COLO829 (cell line): Measurements from ENCODE around the gene PRKAR1B.

Experiments
- DNase-seq: peaks from one replicate; pipeline ENCODE4 v3.0.0; 2012; ENCODE audit warnings: low spot score

The PRKAR1B gene

DNA sequence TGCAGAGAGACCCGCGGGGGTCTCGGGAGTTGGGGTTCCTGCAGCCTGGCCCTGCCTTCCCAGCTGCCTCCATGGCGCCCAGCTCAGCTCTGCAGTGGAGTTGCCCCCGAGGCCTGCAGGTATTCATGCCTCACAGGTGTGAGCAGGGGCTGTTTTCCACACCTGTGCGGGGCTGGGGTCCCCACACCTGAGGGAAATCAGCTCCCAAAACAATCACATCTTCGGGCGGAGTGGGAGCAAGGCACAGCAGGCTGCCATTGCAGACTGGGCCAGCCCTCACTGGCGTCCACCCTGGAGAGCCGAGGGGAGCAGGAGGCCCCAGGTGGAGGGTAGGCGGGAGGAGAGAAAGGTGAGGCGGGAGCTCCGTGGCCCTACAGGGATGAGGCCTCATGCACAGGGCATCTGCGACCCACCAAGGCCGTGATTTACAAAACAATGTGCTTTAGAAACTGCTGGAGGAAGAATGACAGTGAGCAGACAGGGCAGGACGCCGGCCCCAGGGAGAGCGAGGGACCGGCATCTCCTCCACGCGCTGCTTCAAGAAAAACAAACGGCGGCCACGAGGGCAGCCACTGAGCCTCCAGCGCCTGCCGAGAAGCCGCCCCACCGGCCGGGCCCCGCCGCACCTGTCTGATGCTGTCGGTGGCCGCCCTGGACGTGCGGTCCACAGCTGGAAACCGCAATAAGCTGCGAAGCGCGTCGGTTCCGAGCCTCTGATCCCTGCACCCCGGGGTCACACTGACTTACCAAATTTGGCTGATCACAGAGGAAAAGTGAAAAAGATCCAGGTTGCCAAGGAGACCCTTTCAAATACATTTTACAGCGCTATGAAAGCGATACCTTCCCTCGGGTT is 154.4 kb downstream of the PRKAR1B start:
- no peak for DNase-seq

DNA sequence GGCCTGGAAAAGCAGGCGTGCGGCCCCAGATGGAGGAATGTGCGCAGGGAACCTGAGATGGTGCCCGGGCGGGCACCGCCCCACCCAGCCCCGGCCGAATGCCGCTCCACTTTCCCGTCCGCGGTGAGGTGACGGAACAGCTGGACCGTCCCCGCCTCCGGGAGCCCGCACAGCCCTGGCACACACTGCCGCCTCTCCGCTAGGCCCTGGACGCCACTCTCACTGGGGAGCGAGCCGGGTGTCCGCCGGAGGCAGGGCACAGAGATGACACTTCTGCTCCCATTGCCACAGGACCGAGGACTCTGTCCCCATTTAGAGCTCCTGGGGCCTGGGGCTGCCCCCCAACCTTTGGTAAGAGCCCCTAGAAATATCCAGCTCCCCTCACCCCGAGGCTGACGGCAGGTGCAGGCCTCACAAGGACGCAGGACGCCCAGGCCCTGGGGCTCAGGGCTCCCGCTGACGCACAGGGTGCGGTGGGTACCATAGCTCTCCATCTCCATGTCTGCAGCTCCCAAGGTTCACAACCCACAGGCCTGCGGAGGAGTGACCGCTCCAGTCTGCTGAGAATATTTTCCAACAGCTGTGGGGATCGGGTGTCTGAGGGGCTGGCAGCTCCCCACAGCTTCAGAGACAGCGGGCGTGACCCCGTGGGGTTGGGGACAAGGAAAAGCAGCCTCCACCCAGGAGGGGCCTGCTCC is 155.2 kb downstream of the PRKAR1B start:
- no peak for DNase-seq

DNA sequence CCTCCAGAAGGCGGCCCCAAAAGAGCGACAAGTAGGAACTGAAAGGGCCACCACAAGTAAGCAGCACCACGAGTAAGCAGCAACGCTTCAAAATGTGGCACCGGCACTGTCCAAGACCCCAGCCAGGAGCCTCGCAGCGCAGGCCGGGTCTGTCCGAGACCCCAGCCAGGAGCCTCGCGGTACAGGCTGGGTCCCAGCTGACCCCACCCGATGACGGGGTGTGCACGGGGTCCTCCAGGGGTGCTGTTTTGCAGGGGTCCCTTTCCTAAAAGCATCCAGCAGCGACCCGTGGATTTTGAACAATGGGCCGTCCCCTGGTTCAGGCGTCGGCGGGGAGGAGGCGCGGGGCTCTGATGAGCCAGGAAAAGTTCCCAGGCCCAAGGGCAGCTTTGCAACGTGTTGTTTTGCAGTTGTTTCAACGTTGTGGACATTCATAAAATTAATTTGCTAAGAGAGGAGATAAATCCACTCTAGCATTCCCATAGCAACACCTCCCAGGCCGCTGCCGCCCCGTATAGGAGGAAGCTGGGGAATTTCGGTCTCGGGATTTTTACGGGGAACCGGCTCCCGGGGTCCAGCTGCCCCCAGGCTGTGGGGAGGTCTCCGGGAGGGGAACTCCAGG is 155.9 kb downstream of the PRKAR1B start:
- no peak for DNase-seq

DNA sequence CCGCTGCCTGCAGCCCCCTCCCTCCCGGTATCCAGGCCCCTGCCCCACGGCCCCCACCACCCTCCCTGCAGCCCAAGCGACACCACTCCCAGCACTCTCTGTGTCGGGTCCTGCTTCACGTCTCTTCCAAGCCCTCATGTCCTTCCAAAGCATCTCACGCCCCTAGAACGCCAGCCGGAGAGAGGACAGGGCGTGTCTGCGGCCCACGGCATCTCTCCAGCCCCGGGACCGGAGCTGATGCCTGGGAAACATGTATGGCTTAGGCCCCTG is 156.3 kb downstream of the PRKAR1B start:
- no peak for DNase-seq

DNA sequence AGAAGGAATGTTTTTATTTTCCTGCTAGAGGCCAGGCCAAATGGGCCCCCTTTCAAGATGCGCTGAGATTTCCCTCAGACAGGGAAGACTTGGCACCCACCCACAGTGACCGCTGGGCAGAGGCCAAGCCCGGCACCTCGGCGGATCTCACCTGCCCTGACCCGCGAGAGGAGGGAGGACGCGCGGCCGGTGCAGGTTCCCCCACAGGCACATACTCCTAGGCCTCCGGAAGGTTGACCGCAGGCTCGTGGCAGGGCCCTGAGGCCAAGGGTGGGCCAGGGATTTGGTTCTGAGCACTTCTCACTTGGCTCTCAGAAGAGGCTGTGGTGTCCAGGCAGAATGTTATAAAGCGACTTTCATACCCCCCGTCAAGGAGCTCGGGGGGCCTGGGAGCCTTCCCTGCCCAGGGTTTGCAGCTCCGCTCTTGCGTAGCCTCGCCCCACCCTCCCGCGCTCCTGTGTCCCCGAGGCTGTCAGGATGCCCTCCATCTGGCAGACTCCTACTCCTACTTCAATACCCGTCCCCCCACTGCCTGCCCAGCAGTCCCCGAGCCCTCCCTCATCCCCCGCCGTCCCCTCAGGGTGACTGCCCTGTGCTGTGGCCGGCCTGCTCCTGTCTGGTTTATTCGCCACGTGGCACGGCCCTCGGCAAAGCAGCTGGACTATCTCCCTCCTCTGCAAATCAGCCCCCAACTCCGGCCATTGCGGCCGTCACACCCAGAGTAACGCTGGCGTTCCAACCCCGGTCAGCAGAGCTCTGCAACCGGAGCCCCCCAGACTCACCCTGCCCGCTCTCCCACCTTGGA is 156.9 kb downstream of the PRKAR1B start:
- DNase-seq, result no peak

DNA sequence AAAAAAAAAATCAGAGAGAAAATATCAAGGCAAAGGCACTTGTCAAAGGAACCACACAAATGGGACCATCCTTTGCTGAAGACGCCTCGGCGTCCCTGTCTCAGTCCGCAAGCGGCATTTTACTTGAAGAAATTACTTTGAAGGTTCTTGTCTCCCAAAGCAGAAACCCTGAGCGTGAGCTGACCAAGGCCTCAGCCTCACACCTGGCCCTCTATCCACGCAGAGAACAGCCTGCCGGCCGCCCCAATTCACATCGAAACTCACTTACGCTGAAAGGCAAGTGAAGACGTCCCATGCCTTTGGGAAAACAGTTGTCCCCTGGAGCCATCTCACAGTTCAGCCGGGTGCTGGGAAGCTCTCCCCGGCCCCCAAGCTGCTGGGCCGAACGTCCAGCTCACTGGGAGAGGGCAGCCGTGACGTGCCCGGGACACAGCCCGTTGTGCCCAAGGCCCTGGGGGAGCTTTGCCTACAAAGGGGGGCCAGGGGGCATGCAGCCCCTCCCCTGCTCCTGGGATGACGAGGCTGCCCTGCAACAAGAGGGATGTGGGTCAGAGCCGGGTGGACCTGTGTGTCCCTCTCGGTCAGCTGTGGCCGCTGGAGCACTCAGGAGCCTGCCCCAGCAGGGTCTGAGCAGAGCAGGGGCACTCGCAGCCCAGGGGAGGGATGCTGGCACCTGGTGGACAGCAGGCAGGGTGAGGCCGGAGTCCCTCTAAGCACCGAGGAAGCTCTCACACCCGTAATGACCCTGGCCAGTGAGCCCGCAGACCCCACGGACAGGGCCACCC is 157.8 kb downstream of the PRKAR1B start:
- no peak for DNase-seq

DNA sequence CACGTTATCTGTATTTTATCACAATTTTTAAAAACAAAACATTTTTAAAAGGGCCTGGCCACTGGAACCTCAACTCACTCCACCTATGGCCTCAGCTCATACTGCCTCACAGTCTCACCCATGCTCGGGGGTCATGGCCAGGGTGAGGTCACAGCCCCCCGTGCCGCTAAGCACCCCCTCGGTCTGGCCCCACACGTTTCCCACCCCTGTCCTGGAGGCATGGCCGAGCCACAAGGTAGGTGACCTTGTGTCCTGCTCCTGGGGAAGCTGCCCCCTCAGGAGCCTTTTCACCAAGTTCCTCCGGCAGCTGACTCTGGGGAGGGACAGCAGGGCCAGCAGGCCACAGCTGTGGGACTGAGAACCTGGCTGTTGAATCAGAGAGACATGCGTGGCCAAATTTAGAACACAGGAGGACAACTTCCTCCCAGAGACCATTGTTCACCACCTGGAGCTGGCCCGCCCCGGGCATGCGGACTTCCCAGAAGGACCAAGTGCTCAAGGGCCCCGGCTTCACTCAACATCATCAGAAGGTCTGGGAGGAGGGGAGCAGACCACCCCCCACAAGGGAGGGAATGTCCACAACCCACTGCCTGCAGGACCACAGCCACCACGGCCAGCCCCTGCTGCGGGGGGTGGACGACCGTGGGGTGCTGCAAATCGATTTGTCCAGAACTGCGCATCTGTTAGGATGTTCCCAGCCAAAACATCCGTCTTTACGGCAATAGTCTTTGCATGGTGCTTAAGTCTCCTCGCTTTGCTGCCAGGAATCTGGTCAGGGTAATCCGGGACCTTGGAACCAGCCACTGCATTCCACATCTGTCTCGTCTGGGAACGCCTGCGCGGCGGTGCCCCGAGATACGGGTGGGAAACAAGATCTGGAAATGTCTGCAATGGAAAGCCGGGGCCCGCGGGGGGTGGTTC is 158.8 kb downstream of the PRKAR1B start:
- no peak for DNase-seq

DNA sequence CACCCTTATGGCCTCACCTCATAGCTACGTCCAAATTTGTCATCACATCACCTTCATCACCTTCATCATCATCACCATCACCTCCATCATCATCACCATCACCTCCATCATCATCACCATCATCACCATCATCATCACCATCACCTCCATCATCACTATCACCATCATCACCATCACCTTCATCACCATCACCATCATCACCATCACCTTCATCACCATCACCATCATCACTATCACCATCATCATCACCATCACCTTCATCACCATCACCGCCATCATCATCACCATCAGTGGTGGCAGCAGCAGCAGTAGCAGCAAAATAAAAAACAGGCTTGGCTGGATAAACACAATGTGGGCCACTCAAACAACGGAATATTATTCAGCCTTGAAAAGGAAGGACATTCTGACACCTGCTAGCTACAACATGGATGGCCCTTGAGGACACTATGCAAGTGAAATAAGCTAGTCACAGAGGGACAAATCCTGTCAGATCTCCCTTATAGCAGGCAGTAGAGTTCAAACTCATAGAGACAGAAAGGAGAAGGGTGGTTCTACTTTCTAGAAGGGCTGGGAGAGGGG is 159.7 kb downstream of the PRKAR1B start:
- no peak for DNase-seq

DNA sequence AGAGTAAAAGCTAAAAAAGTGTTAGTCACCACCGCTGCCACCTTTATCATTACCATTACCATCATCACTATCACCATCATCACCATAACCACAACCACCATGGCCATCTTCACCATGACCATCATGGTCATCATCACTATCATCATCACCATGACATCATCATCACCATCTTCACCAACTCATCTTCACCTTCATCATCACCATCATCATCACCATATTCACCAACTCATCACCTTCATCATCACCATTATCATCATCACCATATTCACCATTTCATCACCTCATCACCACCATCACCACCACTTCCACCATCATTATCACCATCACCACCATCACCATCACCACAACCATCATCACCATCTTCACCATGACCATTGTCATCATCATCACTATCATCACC is 161.0 kb downstream of the PRKAR1B start:
- DNase-seq, result no peak

DNA sequence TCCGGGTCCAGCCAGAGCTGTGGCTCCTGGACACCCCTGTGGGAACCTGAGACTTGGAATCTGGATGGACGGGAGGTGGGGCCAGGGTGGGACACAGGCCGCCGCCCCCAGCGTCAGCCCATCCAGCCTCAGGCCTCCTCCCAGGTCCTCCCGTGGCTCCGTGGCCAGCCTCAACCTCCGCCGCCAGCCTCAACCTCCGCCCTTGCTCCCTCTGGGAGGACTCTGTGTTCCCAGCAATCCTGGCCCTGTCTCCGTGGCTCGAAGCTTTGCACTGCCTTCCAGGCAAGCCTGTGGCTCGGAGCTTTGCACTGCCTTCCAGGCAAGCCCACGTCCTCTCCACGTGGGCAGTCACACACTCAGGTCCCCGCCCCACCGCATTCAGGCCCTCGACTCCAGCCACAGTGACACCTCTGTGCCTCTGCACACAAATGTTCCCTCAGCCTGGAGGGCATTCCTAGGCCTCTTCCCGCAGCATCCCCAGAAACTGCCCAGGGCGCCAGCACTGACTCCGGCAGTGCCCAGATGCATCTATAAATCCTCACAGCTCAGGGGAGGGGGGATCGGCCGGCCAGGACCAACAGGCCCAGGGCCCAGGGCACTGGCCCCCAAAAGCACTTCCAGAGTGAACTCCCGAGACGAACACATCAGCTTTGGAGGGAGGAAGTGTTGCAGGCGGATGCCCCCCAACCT is 162.8 kb downstream of the PRKAR1B start:
- DNase-seq, result no peak

DNA sequence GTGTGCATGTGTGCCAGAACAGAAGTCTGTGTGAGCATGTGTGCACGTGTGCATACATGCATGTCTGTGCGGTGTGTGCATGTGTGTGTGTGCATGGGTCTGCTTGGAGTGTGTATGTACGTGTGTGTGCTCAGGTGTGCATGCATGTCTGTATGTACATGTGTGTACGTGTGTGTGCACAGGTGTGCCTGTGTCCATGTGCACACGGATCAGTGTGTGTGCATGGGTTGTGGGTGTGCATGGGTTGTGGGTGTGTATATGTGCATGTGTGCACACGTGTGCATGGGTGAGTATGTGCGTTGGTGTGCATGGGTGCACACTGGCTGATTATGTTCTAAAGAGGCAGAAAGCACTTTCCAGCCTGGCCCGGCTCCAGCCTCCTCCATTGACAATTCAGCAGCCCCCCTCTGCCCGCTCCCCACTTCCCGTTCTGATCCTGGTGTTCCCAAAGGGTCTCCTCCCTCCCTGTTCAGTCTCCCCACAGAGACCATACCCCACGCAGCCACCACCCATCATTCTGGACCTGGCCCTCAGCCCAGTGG is 163.4 kb downstream of the PRKAR1B start:
- DNase-seq, result no peak

DNA sequence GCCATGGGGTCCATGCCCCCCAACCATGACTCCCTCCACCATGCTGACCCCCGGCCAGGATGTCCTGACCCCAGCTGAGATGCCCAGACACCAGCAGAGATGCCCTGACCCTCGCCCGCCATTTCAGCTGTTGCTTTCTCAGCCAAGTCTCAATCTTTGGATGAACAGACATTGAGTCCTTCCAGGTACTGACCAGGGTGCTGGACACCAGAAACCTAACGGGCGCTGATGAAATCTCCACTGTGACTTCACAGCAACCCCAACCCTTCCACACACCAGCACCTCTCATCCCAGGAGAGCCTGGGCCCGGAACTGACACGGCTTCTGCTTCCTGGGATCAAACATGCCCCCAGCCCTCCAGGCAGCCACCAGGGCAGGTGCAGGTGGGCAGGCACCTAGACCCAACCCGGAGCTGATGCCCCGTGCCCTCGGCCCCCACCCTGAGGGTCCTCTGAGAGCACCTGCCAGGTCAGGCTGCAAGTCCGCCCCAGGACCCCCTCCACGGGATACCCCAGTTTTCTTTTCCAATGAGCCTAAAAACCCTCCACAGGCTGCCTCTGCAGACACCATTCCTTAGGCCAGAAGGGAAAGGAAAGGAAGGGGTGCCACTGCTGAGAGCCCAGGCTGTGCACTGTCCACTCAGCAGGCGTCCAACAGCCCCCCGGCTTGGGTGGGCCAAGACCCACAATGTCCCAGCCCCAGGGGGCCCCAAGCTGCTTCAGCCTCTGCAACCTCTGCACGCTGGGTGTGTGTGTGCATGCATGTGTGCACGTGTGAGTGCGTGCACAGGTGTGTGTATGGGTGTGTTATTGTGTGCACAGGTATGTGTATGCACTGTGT is 164.1 kb downstream of the PRKAR1B start:
- no peak for DNase-seq

DNA sequence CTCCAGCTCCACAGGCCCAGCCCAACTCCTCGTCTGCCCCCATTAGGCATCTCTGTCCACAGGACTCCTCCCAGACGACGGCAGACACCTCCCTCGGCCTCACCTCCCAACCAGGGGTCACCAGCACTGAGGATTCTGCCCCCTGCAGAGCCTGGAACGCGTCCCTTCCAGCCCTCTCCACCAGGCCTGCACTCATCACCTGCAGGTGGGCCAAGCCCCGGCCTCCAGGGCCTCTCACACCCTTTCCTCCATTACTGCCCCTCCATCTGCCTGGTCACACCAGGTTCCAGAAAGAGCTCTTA is 164.8 kb downstream of the PRKAR1B start:
- no peak for DNase-seq

DNA sequence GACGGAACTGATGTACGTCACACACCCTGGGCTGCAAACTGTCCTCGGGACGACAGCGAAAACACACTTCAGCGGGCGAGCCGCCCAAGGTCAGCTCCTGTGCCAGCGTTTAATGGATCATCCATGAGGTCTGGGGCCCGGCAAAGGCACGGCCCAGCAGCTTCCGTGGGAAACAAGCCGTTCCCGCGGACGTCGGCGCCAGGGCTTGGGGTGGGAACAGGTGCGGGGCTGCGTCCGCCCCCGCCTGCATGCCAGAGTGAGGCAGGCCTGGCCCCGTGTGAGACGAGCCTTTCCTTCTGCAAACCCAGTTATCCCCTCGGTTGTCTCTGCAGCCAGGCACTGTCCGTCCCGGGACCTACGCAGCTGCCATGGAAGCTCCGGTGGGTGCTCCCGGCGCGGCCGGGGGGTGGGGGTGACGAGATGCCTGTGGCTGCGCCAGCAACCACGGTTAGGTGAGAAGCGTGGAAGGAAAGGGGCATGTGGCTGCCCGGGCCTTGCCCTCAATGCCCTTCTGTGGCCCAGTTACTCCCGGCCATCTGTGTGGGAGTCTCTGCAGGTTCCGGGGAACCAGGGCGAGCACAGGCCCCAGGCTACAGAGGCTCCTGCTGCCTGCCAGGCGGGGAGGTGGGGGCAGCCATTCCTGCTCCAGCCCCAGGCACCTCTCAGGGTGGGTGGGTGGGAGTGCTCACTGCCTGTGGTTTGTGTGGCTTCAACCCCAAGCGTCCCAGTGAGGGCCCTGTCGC is 165.3 kb downstream of the PRKAR1B start:
- no peak for DNase-seq

DNA sequence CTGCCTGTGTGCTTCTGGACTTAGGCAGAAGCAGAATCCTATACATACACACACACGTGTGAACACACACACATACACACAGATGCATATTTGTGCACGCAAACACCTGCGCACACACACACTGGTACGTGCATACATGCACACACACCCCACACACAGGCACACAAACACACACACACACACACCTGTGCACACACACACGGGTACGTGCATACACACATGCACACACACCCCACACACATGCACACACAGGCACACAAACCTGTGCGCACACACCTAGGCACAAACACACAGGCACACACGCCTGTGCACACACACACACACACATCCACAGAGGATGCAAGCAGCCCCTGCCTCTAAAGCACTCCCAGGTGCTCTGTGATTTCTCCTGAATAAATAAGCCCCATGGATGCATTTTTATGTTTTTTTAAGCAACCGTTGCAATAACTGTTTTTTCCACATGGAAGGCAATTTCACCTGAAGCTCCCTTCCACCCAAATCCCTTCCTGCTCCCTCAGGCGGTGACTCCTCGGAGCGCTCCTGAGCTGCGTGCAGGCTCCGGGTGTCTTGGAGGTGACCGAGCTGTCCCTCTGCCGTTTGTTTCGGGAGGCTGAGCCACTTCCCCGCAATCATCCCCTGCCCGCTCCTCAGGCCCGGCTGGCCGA is 166.0 kb downstream of the PRKAR1B start:
- no peak for DNase-seq

DNA sequence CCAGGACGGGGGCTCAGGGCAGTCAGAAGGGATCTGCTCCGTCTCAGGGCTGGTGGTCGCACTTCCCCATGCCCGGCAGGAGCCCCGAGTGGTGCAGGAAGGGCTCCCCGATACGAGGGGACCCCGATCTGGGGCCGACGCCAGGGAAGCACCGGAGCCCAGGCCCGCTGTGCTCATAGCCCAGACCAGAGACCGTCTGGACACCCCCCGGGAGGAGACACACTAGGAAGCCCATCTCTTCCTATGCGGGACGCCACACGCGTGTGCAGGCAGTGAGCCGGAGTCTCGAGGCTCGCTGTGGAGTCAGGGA is 167.7 kb downstream of the PRKAR1B start:
- DNase-seq, result no peak

DNA sequence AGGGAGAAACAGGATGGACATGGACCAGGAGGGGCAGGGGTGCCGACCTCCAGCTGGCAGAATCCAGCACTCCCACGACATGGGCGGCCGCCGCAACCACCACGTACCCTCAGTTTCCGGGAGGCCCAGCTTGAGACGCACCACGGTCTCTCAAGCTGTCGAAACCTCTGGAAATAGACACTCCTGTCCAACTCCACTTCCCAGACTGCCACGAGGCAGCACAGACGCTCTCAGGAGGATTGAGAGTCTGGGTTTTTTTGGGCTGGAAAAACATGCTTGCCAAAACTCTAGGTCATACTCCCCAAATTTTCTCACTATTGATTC is 169.6 kb downstream of the PRKAR1B start:
- DNase-seq, result no peak
